Measurements from ENCODE around the gene FOXL2. TPM values are rescaled to one million over a fixed set of nuclear protein-coding genes. Genes with fewer than 3 reads are reported as not detected.
A peak's percentile ranks its signal among the peaks of the same experiment; 100 is the strongest.

The FOXL2 gene
- total RNA-seq, 1 donor from 2014 or later, result 0.26 TPM

GRCh38 chr3:138976047-138976446 is 29.1 kb upstream of the FOXL2 start:
- Histone ChIP-seq H3K27me3 (ENCODE audit: control insufficient read depth, insufficient read depth, low read length) (no peaks in the 10 kb centered on the region), H3K36me3 (ENCODE audit: control insufficient read depth, insufficient read depth, low read length) (no peaks in the 10 kb centered on the region), H3K4me3 (ENCODE audit: low read depth, low read length) (no peak overlapping the region)
- DNase-seq (ENCODE audit: low read depth) (no peak), FAIRE-seq (no peak)
- TF ChIP-seq CTCF (IDR thresholded peaks at IDR 0.05; ENCODE audit: insufficient read depth, low read length, severe bottlenecking), result no peak

- H3K4me3 ChIP-seq (ENCODE audit: low read depth, low read length), result no peak overlapping the region
- TF ChIP-seq CTCF (IDR thresholded peaks at IDR 0.05; ENCODE audit: insufficient read depth, low read length, severe bottlenecking), result no peak
- H3K27me3 ChIP-seq (ENCODE audit: control insufficient read depth, insufficient read depth, low read length), result peaks cover 2% of the 10 kb centered on the region
- FAIRE-seq, result no peak
- no peak for DNase-seq (ENCODE audit: low read depth)
- no peaks in the 10 kb centered on the region for H3K36me3 ChIP-seq (ENCODE audit: control insufficient read depth, insufficient read depth, low read length)
These were observed 28.4 kb upstream of the FOXL2 start for GRCh38 chr3:138975351-138975750.

- no peak for FAIRE-seq
- DNase-seq (ENCODE audit: low read depth), result peak; percentile 74
- H3K27me3 ChIP-seq (ENCODE audit: control insufficient read depth, insufficient read depth, low read length), result peaks cover 2% of the 10 kb centered on the region
- no peak overlapping the region for H3K4me3 ChIP-seq (ENCODE audit: low read depth, low read length)
- no peak for TF ChIP-seq CTCF (IDR thresholded peaks at IDR 0.05; ENCODE audit: insufficient read depth, low read length, severe bottlenecking)
- no peaks in the 10 kb centered on the region for H3K36me3 ChIP-seq (ENCODE audit: control insufficient read depth, insufficient read depth, low read length)
These were observed 27.5 kb upstream of the FOXL2 start for GRCh38 chr3:138974462-138974861.

GRCh38 chr3:138972941-138973340 is 26.0 kb upstream of the FOXL2 start:
- FAIRE-seq, result no peak
- no peak for DNase-seq (ENCODE audit: low read depth)
- no peak for TF ChIP-seq CTCF (IDR thresholded peaks at IDR 0.05; ENCODE audit: insufficient read depth, low read length, severe bottlenecking)
- no peak overlapping the region for H3K4me3 ChIP-seq (ENCODE audit: low read depth, low read length)
- peaks cover 2% of the 10 kb centered on the region for H3K27me3 ChIP-seq (ENCODE audit: control insufficient read depth, insufficient read depth, low read length)
- H3K36me3 ChIP-seq (ENCODE audit: control insufficient read depth, insufficient read depth, low read length), result no peaks in the 10 kb centered on the region

- TF ChIP-seq CTCF (IDR thresholded peaks at IDR 0.05; ENCODE audit: insufficient read depth, low read length, severe bottlenecking), result no peak
- DNase-seq (ENCODE audit: low read depth) (no peak), FAIRE-seq (no peak)
- Histone ChIP-seq H3K4me3 (ENCODE audit: low read depth, low read length) (no peak overlapping the region), H3K36me3 (ENCODE audit: control insufficient read depth, insufficient read depth, low read length) (no peaks in the 10 kb centered on the region), H3K27me3 (ENCODE audit: control insufficient read depth, insufficient read depth, low read length) (peaks cover 2% of the 10 kb centered on the region)
These were observed 24.9 kb upstream of the FOXL2 start for GRCh38 chr3:138971766-138972320.

- no peak for FAIRE-seq
- Histone ChIP-seq H3K4me3 (ENCODE audit: low read depth, low read length) (no peak overlapping the region), H3K27me3 (ENCODE audit: control insufficient read depth, insufficient read depth, low read length) (peaks cover 2% of the 10 kb centered on the region), H3K36me3 (ENCODE audit: control insufficient read depth, insufficient read depth, low read length) (no peaks in the 10 kb centered on the region)
- TF ChIP-seq CTCF (IDR thresholded peaks at IDR 0.05; ENCODE audit: insufficient read depth, low read length, severe bottlenecking), result no peak
- DNase-seq (ENCODE audit: low read depth), result no peak
These were observed 18.0 kb upstream of the FOXL2 start for GRCh38 chr3:138964923-138965322.
